Measurements from ENCODE around the gene ATRNL1. TPM values are rescaled to one million over a fixed set of nuclear protein-coding genes. Genes with fewer than 3 reads are reported as not detected.

The ATRNL1 gene
- polyA plus RNA-seq, 1 of the 3 experiments (the other 2 are of a cell fraction): 0.67 TPM

DNA sequence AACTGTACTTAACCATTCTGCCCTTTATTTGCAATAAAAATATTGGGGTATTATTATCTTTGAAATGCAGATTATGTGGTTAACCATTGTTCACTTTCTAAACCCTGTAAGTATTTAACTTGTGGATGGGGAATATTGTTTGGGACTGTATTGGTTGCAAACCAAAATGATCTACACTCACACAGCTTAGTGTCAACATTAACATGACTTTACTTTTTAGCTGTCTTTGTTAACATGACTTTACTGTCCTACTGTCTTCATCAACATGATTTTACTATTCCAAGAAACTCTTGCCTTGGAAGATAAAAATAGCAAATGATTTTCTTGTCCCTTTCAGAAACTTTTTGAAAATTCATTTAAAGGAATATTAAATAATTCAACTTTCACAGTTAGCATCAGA lies 708.3 kb downstream of the ATRNL1 start:
- Histone ChIP-seq H3K9me3 (no peaks in the 10 kb centered on the region), H3K9me2 (no peaks in the 10 kb centered on the region), H3K4me1 (ENCODE audit: control insufficient read depth in 1 of 2, insufficient read depth in 2 of 2, low read depth in 1 of 2, low read length in 1 of 2) (no peaks in the 10 kb centered on the region), H3K27ac (ENCODE audit: low read depth in 2 of 2, low read length in 1 of 2) (no peak overlapping the region), H3K4me2 (no peak overlapping the region), H3K79me2 (ENCODE audit: insufficient read depth) (no peaks in the 10 kb centered on the region), H3K36me3 (replicated peaks in 1 of 2; ENCODE audit: control insufficient read depth in 1 of 2, insufficient read depth in 2 of 2, low read length in 1 of 2) (no peaks in the 10 kb centered on the region), H3K4me3 (ENCODE audit: low read depth in 2 of 2, low read length in 1 of 2) (no peak overlapping the region), H4K20me1 (ENCODE audit: insufficient read depth) (no peaks in the 10 kb centered on the region), H3K27me3 (ENCODE audit: insufficient read depth) (no peaks in the 10 kb centered on the region), H3K9ac (no peak overlapping the region), H2AFZ (ENCODE audit: low read depth) (no peak overlapping the region), H3F3A (replicated peaks; ENCODE audit: insufficient read depth) (no peaks in the 10 kb centered on the region)
- ChIA-PET POLR2A (no interaction called here), CTCF (interaction anchor here (1.1 to 2.1 kb wide), 2 partner anchors 10 to 486 kb away, joined by 3 to 5 read pairs; no protein-coding TSS in a partner anchor)
- TF ChIP-seq POLR2AphosphoS5 (IDR thresholded peaks at IDR 0.05; ENCODE audit: low read depth, low read length) (no peak), NFIC (IDR thresholded peaks at IDR 0.05; ENCODE audit: borderline replicate concordance) (no peak), RFX5 (IDR thresholded peaks at IDR 0.05; ENCODE audit: low read length) (no peak)
- TF ChIP-seq, protein P1, sequence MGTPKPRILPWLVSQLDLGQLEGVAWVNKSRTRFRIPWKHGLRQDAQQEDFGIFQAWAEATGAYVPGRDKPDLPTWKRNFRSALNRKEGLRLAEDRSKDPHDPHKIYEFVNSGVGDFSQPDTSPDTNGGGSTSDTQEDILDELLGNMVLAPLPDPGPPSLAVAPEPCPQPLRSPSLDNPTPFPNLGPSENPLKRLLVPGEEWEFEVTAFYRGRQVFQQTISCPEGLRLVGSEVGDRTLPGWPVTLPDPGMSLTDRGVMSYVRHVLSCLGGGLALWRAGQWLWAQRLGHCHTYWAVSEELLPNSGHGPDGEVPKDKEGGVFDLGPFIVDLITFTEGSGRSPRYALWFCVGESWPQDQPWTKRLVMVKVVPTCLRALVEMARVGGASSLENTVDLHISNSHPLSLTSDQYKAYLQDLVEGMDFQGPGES (IDR thresholded peaks at IDR 0.05; ENCODE audit: low read depth, low read length): no peak
- TF ChIP-seq, protein P2, sequence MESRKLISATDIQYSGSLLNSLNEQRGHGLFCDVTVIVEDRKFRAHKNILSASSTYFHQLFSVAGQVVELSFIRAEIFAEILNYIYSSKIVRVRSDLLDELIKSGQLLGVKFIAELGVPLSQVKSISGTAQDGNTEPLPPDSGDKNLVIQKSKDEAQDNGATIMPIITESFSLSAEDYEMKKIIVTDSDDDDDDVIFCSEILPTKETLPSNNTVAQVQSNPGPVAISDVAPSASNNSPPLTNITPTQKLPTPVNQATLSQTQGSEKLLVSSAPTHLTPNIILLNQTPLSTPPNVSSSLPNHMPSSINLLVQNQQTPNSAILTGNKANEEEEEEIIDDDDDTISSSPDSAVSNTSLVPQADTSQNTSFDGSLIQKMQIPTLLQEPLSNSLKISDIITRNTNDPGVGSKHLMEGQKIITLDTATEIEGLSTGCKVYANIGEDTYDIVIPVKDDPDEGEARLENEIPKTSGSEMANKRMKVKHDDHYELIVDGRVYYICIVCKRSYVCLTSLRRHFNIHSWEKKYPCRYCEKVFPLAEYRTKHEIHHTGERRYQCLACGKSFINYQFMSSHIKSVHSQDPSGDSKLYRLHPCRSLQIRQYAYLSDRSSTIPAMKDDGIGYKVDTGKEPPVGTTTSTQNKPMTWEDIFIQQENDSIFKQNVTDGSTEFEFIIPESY (IDR thresholded peaks at IDR 0.05; ENCODE audit: borderline replicate concordance, low read depth): no peak
- no peak for DNase-seq

DNA sequence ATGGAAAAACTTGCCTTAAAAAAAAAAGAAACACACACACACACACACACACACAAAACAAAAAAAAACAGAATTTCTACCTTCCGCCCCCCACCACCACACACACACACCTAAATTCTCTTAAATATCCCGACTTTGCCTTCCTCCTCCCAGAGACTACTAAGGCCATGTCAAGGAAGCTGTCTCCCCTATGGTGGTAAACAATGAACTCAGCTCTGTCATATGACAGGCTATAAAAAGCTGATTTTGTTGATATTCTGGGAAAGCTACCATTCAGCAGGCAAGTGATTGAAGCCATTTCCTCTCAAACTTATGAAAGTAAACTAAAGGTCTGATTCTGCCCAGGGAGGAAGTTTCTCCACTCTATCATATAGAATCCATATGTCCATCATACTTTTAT lies 708.8 kb downstream of the ATRNL1 start:
- WGBS (ENCODE audit: low lambda C conversion rate): 30% methylated on average over 2 of the region's 2 CpGs
- TF ChIP-seq SIN3A (IDR thresholded peaks at IDR 0.05; ENCODE audit: borderline replicate concordance, low read depth, low read length) (no peak), JUND (IDR thresholded peaks at IDR 0.05) (no peak), FOXJ3 (CRISPR knock-in tag; IDR thresholded peaks at IDR 0.05) (no peak), GABPA (IDR thresholded peaks at IDR 0.05; ENCODE audit: low read depth) (no peak), SMC3 (IDR thresholded peaks at IDR 0.05; ENCODE audit: low read depth, low read length) (no peak), MEF2A (IDR thresholded peaks at IDR 0.05; ENCODE audit: borderline replicate concordance, low read depth) (no peak), NRF1 (IDR thresholded peaks at IDR 0.05; ENCODE audit: low read depth, low read length) (no peak), FOXM1 (IDR thresholded peaks at IDR 0.05; ENCODE audit: low read depth) (no peak), NFIC (IDR thresholded peaks at IDR 0.05; ENCODE audit: borderline replicate concordance) (no peak), TEAD4 (IDR thresholded peaks at IDR 0.05; ENCODE audit: borderline replicate concordance, insufficient read depth) (no peak), EZH2phosphoT487 (IDR thresholded peaks at IDR 0.05; ENCODE audit: borderline replicate concordance, low read depth) (no peak), GATA2 (CRISPR knock-in tag; IDR thresholded peaks at IDR 0.05) (no peak)
- TF ChIP-seq, protein P3, sequence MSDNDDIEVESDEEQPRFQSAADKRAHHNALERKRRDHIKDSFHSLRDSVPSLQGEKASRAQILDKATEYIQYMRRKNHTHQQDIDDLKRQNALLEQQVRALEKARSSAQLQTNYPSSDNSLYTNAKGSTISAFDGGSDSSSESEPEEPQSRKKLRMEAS (IDR thresholded peaks at IDR 0.05; ENCODE audit: low read depth): no peak
- TF ChIP-seq, protein P2 (IDR thresholded peaks at IDR 0.05; ENCODE audit: borderline replicate concordance, low read depth): no peak
- Histone ChIP-seq H3K27me3 (ENCODE audit: insufficient read depth) (no peaks in the 10 kb centered on the region), H2AFZ (ENCODE audit: low read depth) (no peak overlapping the region), H3K9me2 (no peaks in the 10 kb centered on the region), H4K20me1 (ENCODE audit: insufficient read depth) (no peaks in the 10 kb centered on the region), H3K4me2 (no peak overlapping the region), H3K9ac (no peak overlapping the region), H3K4me3 (ENCODE audit: low read depth in 2 of 2, low read length in 1 of 2) (no peak overlapping the region), H3K27ac (ENCODE audit: low read depth in 2 of 2, low read length in 1 of 2) (no peak overlapping the region), H3K79me2 (ENCODE audit: insufficient read depth) (no peaks in the 10 kb centered on the region), H3K9me3 (no peaks in the 10 kb centered on the region), H3K4me1 (ENCODE audit: control insufficient read depth in 1 of 2, insufficient read depth in 2 of 2, low read depth in 1 of 2, low read length in 1 of 2) (no peaks in the 10 kb centered on the region), H3K36me3 (replicated peaks in 1 of 2; ENCODE audit: control insufficient read depth in 1 of 2, insufficient read depth in 2 of 2, low read length in 1 of 2) (no peaks in the 10 kb centered on the region), H3F3A (replicated peaks; ENCODE audit: insufficient read depth) (no peaks in the 10 kb centered on the region)
- POLR2A ChIA-PET: no interaction called here
- DNase-seq: no peak
- CTCF ChIA-PET: interaction anchor here (0.8 to 2.1 kb wide), 3 partner anchors 10 to 584 kb away, joined by 3 to 5 read pairs (median 3); no protein-coding TSS in a partner anchor
